GM12891 (cell line): ENCODE measurements around the gene RUFY3.

Experiments
- POLR2A ChIP-seq: IDR thresholded peaks from 2 replicates; pipeline ENCODE4 v1.6.1; 2011; ENCODE audit warnings: low read depth, low read length, control low read depth
- POLR2AphosphoS5 ChIP-seq: IDR thresholded peaks from 2 replicates; pipeline ENCODE4 v1.6.1; 2011; ENCODE audit warnings: low read depth, low read length, control low read depth
- SPI1 ChIP-seq: IDR thresholded peaks from 2 replicates; pipeline ENCODE4 v1.6.1; 2011; ENCODE audit warnings: low read depth, low read length, control low read depth
- TAF1 ChIP-seq: IDR thresholded peaks from 2 replicates; pipeline ENCODE4 v1.6.1; 2011; ENCODE audit warnings: low read depth, low read length, control low read depth

DNA sequence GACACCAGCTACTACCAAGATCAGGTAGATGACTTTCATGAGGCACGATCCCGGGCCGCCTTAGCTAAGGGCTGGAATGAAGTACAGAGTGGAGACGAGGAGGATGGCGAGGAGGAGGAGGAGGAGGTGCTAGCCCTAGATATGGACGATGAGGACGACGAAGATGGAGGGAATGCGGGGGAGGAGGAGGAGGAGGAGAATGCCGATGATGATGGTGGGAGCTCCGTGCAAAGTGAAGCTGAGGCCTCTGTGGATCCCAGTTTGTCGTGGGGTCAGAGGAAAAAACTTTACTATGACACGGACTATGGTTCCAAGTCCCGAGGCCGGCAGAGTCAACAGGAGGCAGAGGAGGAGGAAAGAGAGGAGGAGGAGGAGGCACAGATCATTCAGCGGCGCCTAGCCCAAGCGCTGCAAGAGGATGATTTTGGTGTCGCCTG is 33.0 kb upstream of the RUFY3 start:
- TF ChIP-seq SPI1 (no peak), POLR2A (no peak), POLR2AphosphoS5 (no peak), TAF1 (no peak)
